ENCODE results near the gene ZNF418. TPM values are rescaled to one million over a fixed set of nuclear protein-coding genes. Genes with fewer than 3 reads are reported as not detected.

ZNF418 gene
- total RNA-seq = 4.3 and 6.3 TPM in 2 replicates

DNA sequence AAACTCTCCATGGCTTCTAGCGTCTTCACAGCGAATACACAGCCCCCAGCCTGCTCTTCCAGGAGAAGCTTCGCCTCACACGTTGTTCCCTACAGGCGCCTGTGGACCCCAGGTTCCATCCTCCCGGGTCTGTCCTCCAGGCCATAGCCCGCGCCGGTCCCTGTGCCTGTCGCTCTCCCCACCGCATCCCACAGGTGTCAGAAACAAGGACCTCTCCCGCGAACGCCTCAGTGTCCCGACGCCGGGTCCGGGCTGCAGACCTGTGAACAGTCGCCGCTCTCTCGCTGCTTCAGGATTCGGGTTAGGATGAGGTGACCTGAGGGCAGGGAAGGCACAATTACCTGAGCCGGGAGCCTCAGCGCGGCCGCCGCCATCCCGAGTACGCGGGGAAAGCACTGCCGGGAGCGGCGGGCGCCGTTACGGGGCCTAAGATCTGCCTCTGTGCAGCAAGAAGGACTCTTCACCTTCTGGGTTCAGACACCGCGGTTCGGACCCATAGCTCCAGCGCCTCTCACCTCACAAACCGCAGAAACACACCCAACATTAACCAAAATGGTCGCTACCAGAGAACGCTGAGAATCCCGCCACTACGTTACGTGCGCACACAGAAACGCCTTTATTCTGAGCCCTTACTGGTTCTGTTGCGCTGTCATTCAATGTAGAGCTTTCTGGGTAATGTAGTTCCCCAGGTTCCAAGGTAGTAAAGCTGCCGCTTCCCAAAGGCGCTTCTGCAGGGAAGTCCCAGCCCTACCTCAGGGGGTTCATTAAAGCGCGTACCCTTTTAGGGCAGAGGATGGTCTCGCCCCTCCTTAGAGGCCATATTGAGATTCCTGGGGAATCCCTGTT is at the start of gene ZNF418:
ZNF418 (minus strand) TSS at position 583 of the 846 bp plus-strand sequence. CDS start 1,580 bp downstream, outside the sequence.
- DNase-seq (ENCODE audit: extremely low read depth, low read depth, low spot score) = peak; percentile 56

DNA sequence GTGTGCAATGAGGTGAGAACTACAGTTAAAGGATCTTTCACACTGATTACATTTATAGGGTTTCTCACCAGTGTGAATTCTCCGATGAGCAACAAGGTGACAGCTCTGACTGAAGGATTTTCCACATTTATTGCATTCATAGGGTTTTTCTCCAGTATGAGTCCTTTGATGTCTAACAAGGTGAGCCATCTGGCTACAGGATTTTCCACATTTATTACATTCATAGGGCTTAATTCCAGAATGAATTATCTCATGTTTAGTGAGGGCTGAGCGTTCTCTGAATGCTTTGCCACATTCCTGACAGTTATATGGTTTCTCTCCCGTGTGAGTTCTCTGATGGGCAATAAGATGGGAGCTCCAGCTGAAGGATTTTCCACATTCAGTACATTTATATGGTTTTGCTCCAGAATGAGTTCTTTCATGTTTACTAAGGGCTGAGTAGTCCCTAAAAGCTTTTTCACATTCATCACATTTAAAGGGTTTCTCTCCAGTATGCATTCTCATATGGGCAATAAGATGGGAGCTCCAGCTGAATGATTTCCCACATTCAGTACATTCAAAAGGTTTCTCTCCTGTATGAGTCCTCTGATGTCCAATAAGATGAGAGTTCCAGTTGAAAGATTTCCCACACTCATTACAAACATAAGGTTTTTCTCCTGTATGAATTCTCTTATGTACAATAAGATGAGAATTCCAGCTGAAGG is 43.5 kb upstream of the ZNF418 start:
- DNase-seq (ENCODE audit: extremely low read depth, low read depth, low spot score) = no peak

DNA sequence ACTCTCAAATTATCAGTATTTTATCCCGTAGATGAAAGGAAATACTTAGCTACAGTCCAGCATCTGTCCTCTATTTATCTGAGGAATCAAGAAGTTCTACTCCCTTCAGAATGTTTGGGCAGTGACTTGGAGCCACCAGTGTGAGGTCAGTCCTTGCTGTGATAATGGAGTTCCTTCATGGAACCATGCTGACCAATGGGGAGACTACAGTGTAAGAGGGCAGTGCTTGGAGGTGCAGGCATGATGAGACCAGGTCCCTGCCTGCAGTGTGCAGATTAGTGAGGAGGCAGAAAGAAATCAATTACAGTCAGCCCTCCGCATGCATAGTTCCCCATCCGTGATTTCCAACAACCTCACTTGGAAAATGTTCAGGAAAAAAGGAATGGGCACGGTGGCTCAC is 39.2 kb upstream of the ZNF418 start, which contains the start of gene C19orf18:
C19orf18 (minus strand) TSS at position 101 of the 400 bp plus-strand sequence. CDS start 102 bp downstream, outside the sequence.
- DNase-seq (ENCODE audit: extremely low read depth, low read depth, low spot score) = no peak

- DNase-seq (ENCODE audit: extremely low read depth, low read depth, low spot score) = no peak
These were observed 29.6 kb upstream of the ZNF418 start for GRCh38 chr19:57964761-57965160.

DNA sequence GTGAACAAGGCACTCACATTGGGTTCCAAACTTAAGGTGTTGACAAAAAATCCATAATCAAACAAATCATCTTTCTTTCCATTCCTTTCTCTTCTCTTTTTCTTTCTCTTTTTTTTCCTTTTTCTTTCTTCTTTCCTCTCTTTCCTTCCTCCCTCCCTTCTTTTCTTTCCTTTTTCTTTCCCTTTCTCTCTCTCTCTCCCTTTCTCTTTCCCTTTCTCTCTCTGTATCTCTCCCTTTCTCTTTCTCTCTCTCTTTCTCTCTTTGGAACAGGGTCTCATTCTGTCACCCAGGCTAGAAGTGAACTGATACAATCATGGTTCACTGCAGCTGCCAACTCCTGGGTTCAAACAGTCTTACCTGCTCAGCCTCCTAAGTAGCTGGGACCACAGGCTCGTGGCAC is 26.6 kb upstream of the ZNF418 start:
- no peak for DNase-seq (ENCODE audit: extremely low read depth, low read depth, low spot score)

GRCh38 chr19:57954996-57955395 is 19.8 kb upstream of the ZNF418 start:
- no peak for DNase-seq (ENCODE audit: extremely low read depth, low read depth, low spot score)

- no peak for DNase-seq (ENCODE audit: extremely low read depth, low read depth, low spot score)
These were observed 14.5 kb upstream of the ZNF418 start for GRCh38 chr19:57949702-57950101.

GRCh38 chr19:57949296-57949695 is 14.1 kb upstream of the ZNF418 start:
- DNase-seq (ENCODE audit: extremely low read depth, low read depth, low spot score) = no peak

- peak; percentile 65 for DNase-seq (ENCODE audit: extremely low read depth, low read depth, low spot score)
These were observed 12.4 kb upstream of the ZNF418 start, which contains the start of gene ZNF256 for GRCh38 chr19:57947419-57948134. ZNF256 (minus strand) TSS chr19:57947706; CDS start chr19:57947474, 232 bp downstream.

DNA sequence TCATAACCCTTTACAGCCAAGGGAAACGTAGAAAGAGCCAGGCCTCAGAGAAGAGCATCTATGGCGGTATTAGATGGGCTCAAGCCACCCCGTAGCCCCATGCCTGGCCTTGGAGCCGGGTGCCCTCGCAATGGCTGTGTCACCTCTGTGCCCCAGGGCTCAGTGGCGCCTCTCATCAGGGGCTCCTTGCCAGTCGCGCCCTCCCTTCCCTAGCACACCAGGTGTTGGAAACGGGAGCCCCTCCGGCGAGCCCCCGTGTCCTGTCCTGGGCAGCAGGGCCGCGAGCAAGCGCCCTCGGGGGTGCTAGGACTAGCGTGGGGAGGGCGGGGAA is 11.9 kb upstream of the ZNF418 start:
- no peak for DNase-seq (ENCODE audit: extremely low read depth, low read depth, low spot score)

- DNase-seq (ENCODE audit: extremely low read depth, low read depth, low spot score) = no peak
These were observed 11.1 kb upstream of the ZNF418 start for GRCh38 chr19:57946316-57946715.

GRCh38 chr19:57941593-57941992 is 6.4 kb upstream of the ZNF418 start:
- no peak for DNase-seq (ENCODE audit: extremely low read depth, low read depth, low spot score)

DNA sequence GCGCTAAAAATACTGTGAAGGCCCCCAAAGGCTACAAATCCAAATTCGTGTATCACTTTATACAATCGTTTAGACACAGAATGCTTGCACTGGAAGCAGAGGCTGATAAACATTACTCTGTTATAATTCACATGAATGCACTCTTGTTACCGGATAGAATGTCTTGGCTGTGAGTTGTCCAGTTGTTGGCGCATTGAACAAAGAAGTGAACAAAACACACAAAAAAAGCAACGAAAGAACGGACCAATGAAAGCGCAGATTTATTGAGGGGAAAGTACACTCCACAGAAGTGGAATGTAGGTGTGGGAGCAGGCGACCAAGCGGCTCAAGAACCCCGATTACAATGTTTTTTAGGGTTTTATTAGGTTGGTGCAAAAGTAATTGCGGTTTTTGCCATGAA is 529 bp upstream of the ZNF418 start:
- DNase-seq (ENCODE audit: extremely low read depth, low read depth, low spot score) = no peak

- no peak for DNase-seq (ENCODE audit: extremely low read depth, low read depth, low spot score)
These were observed 7.6 kb downstream of the ZNF418 start for GRCh38 chr19:57927587-57927986.

GRCh38 chr19:57916168-57916995 is 18.8 kb downstream of the ZNF418 start, which contains the start of gene ZNF417:
ZNF417 (minus strand) TSS chr19:57916592; CDS start chr19:57916411, 181 bp downstream.
- peak; percentile 79 for DNase-seq (ENCODE audit: extremely low read depth, low read depth, low spot score)

- DNase-seq (ENCODE audit: extremely low read depth, low read depth, low spot score) = no peak
These were observed 20.7 kb downstream of the ZNF418 start for GRCh38 chr19:57914531-57914930.

GRCh38 chr19:57907394-57907793 is 27.8 kb downstream of the ZNF418 start:
- DNase-seq (ENCODE audit: extremely low read depth, low read depth, low spot score) = no peak

- DNase-seq (ENCODE audit: extremely low read depth, low read depth, low spot score) = no peak
These were observed 29.9 kb downstream of the ZNF418 start for GRCh38 chr19:57905258-57905657.

- DNase-seq (ENCODE audit: extremely low read depth, low read depth, low spot score) = no peak
These were observed 31.5 kb downstream of the ZNF418 start for GRCh38 chr19:57903618-57904184.

DNA sequence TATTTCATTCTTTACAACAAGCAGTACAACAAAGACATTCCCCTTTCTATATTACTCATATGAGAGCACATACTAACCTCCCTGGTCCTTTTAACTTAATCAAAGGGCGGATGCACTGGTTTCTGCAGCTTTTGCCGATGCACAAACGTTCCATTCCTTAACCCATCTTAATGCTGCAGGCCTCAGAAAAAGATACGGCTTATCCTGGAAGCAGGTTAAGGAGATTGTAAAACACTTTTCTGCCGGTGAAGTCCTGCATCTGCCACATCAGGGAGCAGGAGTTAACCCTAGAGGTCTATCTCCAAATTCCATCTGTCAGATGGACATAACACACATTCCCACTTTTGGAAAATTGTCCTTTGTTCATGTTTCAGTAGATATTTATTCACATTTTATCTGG is 34.9 kb downstream of the ZNF418 start:
- DNase-seq (ENCODE audit: extremely low read depth, low read depth, low spot score) = no peak

Measured in glomerular endothelial cell (primary cell).